Gastroesophageal sphincter (tissue), 3 donors: ENCODE measurements around the gene ACOT7.

Experiments
- EP300 ChIP-seq: sonication (generic); formaldehyde crosslinking; IDR thresholded peaks from one replicate; pipeline ENCODE4 v1.6.1; 2017; ENCODE audit warnings: antibody characterized with exemption, mild to moderate bottlenecking
- POLR2A ChIP-seq, 2 donors: fragments of 450-650 bp; IDR thresholded peaks; one replicate each; pipeline ENCODE4 v1.6.1; 2017; ENCODE audit warnings: antibody characterized with exemption in 2 of 2, mild to moderate bottlenecking in 2 of 2, moderate library complexity in 1 of 2
- TF ChIP-seq, protein P1 (sequence below), 4 experiments: fragments of 200-600 bp in 2 of 4; fragments of 450-650 bp in 2 of 4; sonication (generic) in 1 of 4; IDR thresholded peaks; one replicate each; pipeline ENCODE4 v1.5.1; 2017 to 2019; ENCODE audit warnings: antibody characterized with exemption in 4 of 4, mild to moderate bottlenecking in 2 of 4, moderate library complexity in 2 of 4

GRCh38 chr1:6355621-6356020, 37.9 kb downstream of the ACOT7 start:
- TF ChIP-seq POLR2A (IDR thresholded peaks at IDR 0.05) (no peak), EP300 (no peak)
- TF ChIP-seq, protein P1, sequence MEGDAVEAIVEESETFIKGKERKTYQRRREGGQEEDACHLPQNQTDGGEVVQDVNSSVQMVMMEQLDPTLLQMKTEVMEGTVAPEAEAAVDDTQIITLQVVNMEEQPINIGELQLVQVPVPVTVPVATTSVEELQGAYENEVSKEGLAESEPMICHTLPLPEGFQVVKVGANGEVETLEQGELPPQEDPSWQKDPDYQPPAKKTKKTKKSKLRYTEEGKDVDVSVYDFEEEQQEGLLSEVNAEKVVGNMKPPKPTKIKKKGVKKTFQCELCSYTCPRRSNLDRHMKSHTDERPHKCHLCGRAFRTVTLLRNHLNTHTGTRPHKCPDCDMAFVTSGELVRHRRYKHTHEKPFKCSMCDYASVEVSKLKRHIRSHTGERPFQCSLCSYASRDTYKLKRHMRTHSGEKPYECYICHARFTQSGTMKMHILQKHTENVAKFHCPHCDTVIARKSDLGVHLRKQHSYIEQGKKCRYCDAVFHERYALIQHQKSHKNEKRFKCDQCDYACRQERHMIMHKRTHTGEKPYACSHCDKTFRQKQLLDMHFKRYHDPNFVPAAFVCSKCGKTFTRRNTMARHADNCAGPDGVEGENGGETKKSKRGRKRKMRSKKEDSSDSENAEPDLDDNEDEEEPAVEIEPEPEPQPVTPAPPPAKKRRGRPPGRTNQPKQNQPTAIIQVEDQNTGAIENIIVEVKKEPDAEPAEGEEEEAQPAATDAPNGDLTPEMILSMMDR (IDR thresholded peaks at IDR 0.05), result no peak
